Measurements from ENCODE around the gene ADH7.
"Not testable (repeated sequence)": the region's sequence is repeated elsewhere in the genome, so short reads cannot be mapped to it uniquely, and the experiment has no call there.

ADH7 gene

GRCh38 chr4:99377341-99377740 lies 57.8 kb downstream of the ADH7 start:
- DNase-seq: not testable (repeated sequence)

GRCh38 chr4:99372464-99372863 lies 62.7 kb downstream of the ADH7 start:
- DNase-seq: not testable (repeated sequence)

GRCh38 chr4:99367817-99368216 lies 67.3 kb downstream of the ADH7 start:
- not testable (repeated sequence) for DNase-seq

- no peak for DNase-seq
These were observed 68.7 kb downstream of the ADH7 start for GRCh38 chr4:99366491-99366890.

- no peak for DNase-seq
These were observed 72.4 kb downstream of the ADH7 start for GRCh38 chr4:99362768-99363167.
